A549 (cell line): Measurements from ENCODE around the gene GAL3ST3. TPM values are rescaled to one million over a fixed set of nuclear protein-coding genes. Genes with fewer than 3 reads are reported as not detected.
A peak's percentile ranks its signal among the peaks of the same experiment; 100 is the strongest.

ENCODE experiments used
- ATAC-seq, 2 experiments: fragments of 200-7000 bp in 1 of 2; fragments of >200 bp in 1 of 2; cut with Nextera tagmentation in 1 of 2; cut with Tn5 transposase in 1 of 2; 3 replicates each; pipeline versions ENCODE4 v1.8.0 to v1.9.1; 2018 to 2020; ENCODE audit warnings: mild to moderate bottlenecking in 1 of 2, moderate library complexity in 1 of 2
- CTCF ChIA-PET: fragments of 300-600 bp; sonication (Branson Sonifier 250); formaldehyde crosslinking; extraction: SDS; loops from one replicate; lab custom pipeline; 2021; ENCODE audit warnings: antibody characterized with exemption, inconsistent platforms; lab: Yijun Ruan, JAX
- POLR2A ChIA-PET: fragments of 350-600 bp; formaldehyde crosslinking; extraction: SDS; loops from one replicate; lab custom pipeline; 2021; ENCODE audit warnings: antibody characterized with exemption, inconsistent platforms; lab: Yijun Ruan, JAX
- DNase-seq, 2 experiments: peaks; one replicate each; pipeline versions ENCODE4 v3.0.0 to v3.0.0-alpha.2; 2011 to 2016; ENCODE audit warnings: low read depth in 1 of 2, low spot score in 1 of 2
- FAIRE-seq: peaks from 2 replicates; lab custom pipeline; 2011; peaks lifted over from hg19 to GRCh38; lab: Jason Lieb, UNC
- H3K27ac ChIP-seq, 2 experiments: fragments of >200 bp; sonication (Bioruptor Twin); formaldehyde crosslinking; 3 replicates each; pipeline ENCODE4 v1.5.1; 2016 to 2017
- H3K4me1 ChIP-seq: fragments of >200 bp; sonication (Bioruptor Twin); formaldehyde crosslinking; 3 replicates; pipeline ENCODE4 v1.6.1; 2016
- H3K4me2 ChIP-seq: fragments of >200 bp; sonication (Bioruptor Twin); formaldehyde crosslinking; 3 replicates; pipeline ENCODE4 v1.6.1; 2016
- H3K4me3 ChIP-seq: fragments of >200 bp; sonication (Bioruptor Twin); formaldehyde crosslinking; 3 replicates; pipeline ENCODE4 v1.5.1; 2016
- H3K9me3 ChIP-seq: fragments of >200 bp; sonication (Bioruptor Twin); formaldehyde crosslinking; 3 replicates; pipeline ENCODE4 v1.6.1; 2016
- CBX2 ChIP-seq: fragments of 200-600 bp; sonication (generic); IDR thresholded peaks from 2 replicates; pipeline ENCODE4 v1.6.1; 2016; ENCODE audit warnings: low read depth, mild to moderate bottlenecking, borderline replicate concordance
- EHMT2 ChIP-seq: fragments of 200-600 bp; sonication (generic); IDR thresholded peaks from 2 replicates; pipeline ENCODE4 v1.6.1; 2016; ENCODE audit warnings: antibody characterized with exemption, low read depth, mild to moderate bottlenecking, moderate library complexity
- FOSB ChIP-seq: fragments of 250-450 bp; sonication (Bioruptor Pico); IDR thresholded peaks from 2 replicates; pipeline ENCODE4 v1.5.0; 2020; ENCODE audit warnings: mild to moderate bottlenecking, moderate library complexity
- FOSL2 ChIP-seq, 2 experiments: fragments of 450-650 bp in 1 of 2; fragments of >200 bp in 1 of 2; sonication (Bioruptor Twin) in 1 of 2; formaldehyde crosslinking; IDR thresholded peaks; 2 replicates each; pipeline versions ENCODE4 v1.5.0 to v1.6.1; 2016 to 2020; ENCODE audit warnings: mild to moderate bottlenecking in 1 of 2, moderate library complexity in 1 of 2
- GATA3 ChIP-seq: IDR thresholded peaks from 2 replicates; pipeline ENCODE4 v1.6.1; 2012; ENCODE audit warnings: borderline replicate concordance
- HOXB13 ChIP-seq: fragments of 250-450 bp; sonication (Bioruptor Pico); IDR thresholded peaks from 2 replicates; pipeline ENCODE4 v1.5.0; 2020; ENCODE audit warnings: low read depth, mild to moderate bottlenecking, moderate library complexity
- HOXB5 ChIP-seq: fragments of 250-450 bp; sonication (Bioruptor Pico); IDR thresholded peaks from 2 replicates; pipeline ENCODE4 v1.5.0; 2020; ENCODE audit warnings: mild to moderate bottlenecking, moderate library complexity
- JUNB ChIP-seq: fragments of >200 bp; sonication (Bioruptor Twin); formaldehyde crosslinking; IDR thresholded peaks from 2 replicates; pipeline ENCODE4 v1.6.1; 2016
- MAFK ChIP-seq: fragments of 450-650 bp; IDR thresholded peaks from 2 replicates; pipeline ENCODE4 v1.6.1; 2014; ENCODE audit not compliant: partially characterized antibody
- MYC ChIP-seq: IDR thresholded peaks from 2 replicates; pipeline ENCODE4 v1.6.1; 2012; ENCODE audit warnings: mild to moderate bottlenecking, inconsistent platforms, low read length, improper control_type of control experiment, borderline replicate concordance
- NFE2L2 ChIP-seq: fragments of 150-350 bp; conservative IDR thresholded peaks from 2 replicates; pipeline ENCODE4 v1.6.1; 2014; ENCODE audit warnings: low read length
- PBX3 ChIP-seq: IDR thresholded peaks from 2 replicates; pipeline ENCODE4 v1.6.1; 2012
- POLR2A ChIP-seq: IDR thresholded peaks from 2 replicates; pipeline ENCODE4 v1.6.1; 2012; ENCODE audit warnings: mild to moderate bottlenecking, low read length
- POLR2AphosphoS2 ChIP-seq: conservative IDR thresholded peaks from 2 replicates; pipeline ENCODE4 v1.6.1; 2012; ENCODE audit warnings: low read length, improper control_type of control experiment, inconsistent platforms
- RARB ChIP-seq: fragments of 250-450 bp; sonication (Bioruptor Pico); IDR thresholded peaks from 2 replicates; pipeline ENCODE4 v1.8.0; 2021; ENCODE audit warnings: mild to moderate bottlenecking, moderate library complexity
- RNF2 ChIP-seq: fragments of 200-600 bp; sonication (generic); IDR thresholded peaks from 2 replicates; pipeline ENCODE4 v1.6.1; 2016; ENCODE audit warnings: low read depth, mild to moderate bottlenecking, antibody characterized with exemption, moderate library complexity, borderline replicate concordance
- ZFP36 ChIP-seq: fragments of 450-650 bp; IDR thresholded peaks from 2 replicates; pipeline ENCODE4 v1.6.1; 2014; ENCODE audit warnings: borderline replicate concordance; ENCODE audit not compliant: partially characterized antibody
- WGBS: methylation state at CpG from one replicate; pipeline ENCODE4 v1.1.6; 2017; ENCODE audit errors: missing lambda C conversion rate; 5-methylcytosine and 5-hydroxymethylcytosine counted together
- polyA plus RNA-seq, 4 experiments: library from polyadenylated mRNA; depleted of rRNA in 3 of 4; stranded (reverse); fragments of >200 nt; fragmentation: RNase III in 1 of 4; extraction: RNeasy Plus Mini Kit Qiagen cat#74134 plus additional on column Dnase treatment in 1 of 4; gene quantifications; 2 replicates in 3 of 4; 3 replicates in 1 of 4; pipeline ENCODE4 v1.2.3, GENCODE V29; 2011 to 2017
- TF ChIP-seq, protein P1 (sequence below): fragments of >200 bp; sonication (Bioruptor Twin); formaldehyde crosslinking; IDR thresholded peaks from 3 replicates; pipeline ENCODE4 v1.5.1; 2016
- TF ChIP-seq, protein P2 (sequence below): fragments of 450-650 bp; IDR thresholded peaks from 2 replicates; pipeline ENCODE4 v1.6.1; 2014; ENCODE audit warnings: antibody characterized with exemption
- TF ChIP-seq, protein P3 (sequence below): fragments of 150-350 bp; IDR thresholded peaks from 2 replicates; pipeline ENCODE4 v1.6.1; 2014; ENCODE audit warnings: low read depth, mild to moderate bottlenecking, low read length

GAL3ST3 gene
- polyA plus RNA-seq, 2 of the 4 experiments (the other 2 are of a cell fraction), result not detected

- ChIA-PET POLR2A (interaction anchor here (0.5 to 2.1 kb wide), 5 partner anchors 19 to 54 kb away, joined by 3 to 11 read pairs (median 4); partner anchors contain the start of gene SF3B2), CTCF (interaction anchor here (0.8 to 10.5 kb wide), 9 partner anchors 9 to 190 kb away, joined by 3 to 233 read pairs (median 3); partner anchors contain the start of genes GAL3ST3 and SF3B2)
- H3K4me1 ChIP-seq, result peaks cover 32% of the 10 kb centered on the region
- peak; percentile 21 to 28; a peak in 5 of 6 replicates for ATAC-seq
- H3K9me3 ChIP-seq, result no peaks in the 10 kb centered on the region
- peak overlapping the region; percentile 95 to 98 for H3K27ac ChIP-seq
- peak overlapping the region; percentile 95 for H3K4me2 ChIP-seq
- TF ChIP-seq, protein P1, sequence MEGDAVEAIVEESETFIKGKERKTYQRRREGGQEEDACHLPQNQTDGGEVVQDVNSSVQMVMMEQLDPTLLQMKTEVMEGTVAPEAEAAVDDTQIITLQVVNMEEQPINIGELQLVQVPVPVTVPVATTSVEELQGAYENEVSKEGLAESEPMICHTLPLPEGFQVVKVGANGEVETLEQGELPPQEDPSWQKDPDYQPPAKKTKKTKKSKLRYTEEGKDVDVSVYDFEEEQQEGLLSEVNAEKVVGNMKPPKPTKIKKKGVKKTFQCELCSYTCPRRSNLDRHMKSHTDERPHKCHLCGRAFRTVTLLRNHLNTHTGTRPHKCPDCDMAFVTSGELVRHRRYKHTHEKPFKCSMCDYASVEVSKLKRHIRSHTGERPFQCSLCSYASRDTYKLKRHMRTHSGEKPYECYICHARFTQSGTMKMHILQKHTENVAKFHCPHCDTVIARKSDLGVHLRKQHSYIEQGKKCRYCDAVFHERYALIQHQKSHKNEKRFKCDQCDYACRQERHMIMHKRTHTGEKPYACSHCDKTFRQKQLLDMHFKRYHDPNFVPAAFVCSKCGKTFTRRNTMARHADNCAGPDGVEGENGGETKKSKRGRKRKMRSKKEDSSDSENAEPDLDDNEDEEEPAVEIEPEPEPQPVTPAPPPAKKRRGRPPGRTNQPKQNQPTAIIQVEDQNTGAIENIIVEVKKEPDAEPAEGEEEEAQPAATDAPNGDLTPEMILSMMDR, result no peak
- TF ChIP-seq, protein P2, sequence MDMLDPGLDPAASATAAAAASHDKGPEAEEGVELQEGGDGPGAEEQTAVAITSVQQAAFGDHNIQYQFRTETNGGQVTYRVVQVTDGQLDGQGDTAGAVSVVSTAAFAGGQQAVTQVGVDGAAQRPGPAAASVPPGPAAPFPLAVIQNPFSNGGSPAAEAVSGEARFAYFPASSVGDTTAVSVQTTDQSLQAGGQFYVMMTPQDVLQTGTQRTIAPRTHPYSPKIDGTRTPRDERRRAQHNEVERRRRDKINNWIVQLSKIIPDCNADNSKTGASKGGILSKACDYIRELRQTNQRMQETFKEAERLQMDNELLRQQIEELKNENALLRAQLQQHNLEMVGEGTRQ, result no peak
- TF ChIP-seq POLR2AphosphoS2 (no peak), ZFP36 (no peak), MYC (no peak), EHMT2 (no peak), CBX2 (no peak), NFE2L2 (no peak), POLR2A (no peak), PBX3 (no peak), RNF2 (no peak), HOXB5 (no peak), MAFK (no peak), RARB (CRISPR knock-in tag) (no peak), JUNB (no peak), GATA3 (no peak), HOXB13 (CRISPR knock-in tag) (no peak), FOSL2 (IDR thresholded peaks at IDR 0.05) (no peak), FOSL2 (CRISPR knock-in tag; IDR thresholded peaks at IDR 0.05) (no peak), FOSB (CRISPR knock-in tag) (no peak)
- TF ChIP-seq, protein P3, sequence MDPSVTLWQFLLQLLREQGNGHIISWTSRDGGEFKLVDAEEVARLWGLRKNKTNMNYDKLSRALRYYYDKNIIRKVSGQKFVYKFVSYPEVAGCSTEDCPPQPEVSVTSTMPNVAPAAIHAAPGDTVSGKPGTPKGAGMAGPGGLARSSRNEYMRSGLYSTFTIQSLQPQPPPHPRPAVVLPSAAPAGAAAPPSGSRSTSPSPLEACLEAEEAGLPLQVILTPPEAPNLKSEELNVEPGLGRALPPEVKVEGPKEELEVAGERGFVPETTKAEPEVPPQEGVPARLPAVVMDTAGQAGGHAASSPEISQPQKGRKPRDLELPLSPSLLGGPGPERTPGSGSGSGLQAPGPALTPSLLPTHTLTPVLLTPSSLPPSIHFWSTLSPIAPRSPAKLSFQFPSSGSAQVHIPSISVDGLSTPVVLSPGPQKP, result no peak
- peak overlapping the region; percentile 87 for H3K4me3 ChIP-seq
- whole genome bisulfite sequencing, result 0% methylated on average over 13 of the region's 60 CpGs
- DNase-seq, result peak in 1 of 2 experiments; percentile 38
- no peak for FAIRE-seq
These were observed 21.8 kb upstream of the GAL3ST3 start for GRCh38 chr11:66070604-66071380.
